ENCODE measurements around the gene CDK14.

- TF ChIP-seq CTCF (IDR thresholded peaks at IDR 0.05) (no peak), POLR2A (IDR thresholded peaks at IDR 0.05) (no peak)
Measured at GRCh38 chr7:90763108-90763507, 167.0 kb downstream of the CDK14 start.
